SK-N-SH (cell line): ENCODE data around the gene NAALADL2. TPM values are rescaled to one million over a fixed set of nuclear protein-coding genes. Genes with fewer than 3 reads are reported as not detected.
"Not testable (repeated sequence)": the region's sequence is repeated elsewhere in the genome, so short reads cannot be mapped to it uniquely, and the experiment has no call there.

Source experiments
- CTCF ChIA-PET: fragments of 300-600, 350-600 bp; formaldehyde crosslinking; extraction: SDS; loops from one replicate; lab custom pipeline; 2021; lab: Yijun Ruan, JAX
- POLR2A ChIA-PET: fragments of 350-600 bp; sonication (Branson Sonifier 250); formaldehyde crosslinking; extraction: SDS; loops from one replicate; lab custom pipeline; 2020; ENCODE audit warnings: antibody characterized with exemption, inconsistent platforms; lab: Yijun Ruan, JAX
- DNase-seq: peaks from one replicate; pipeline ENCODE4 v3.0.0; 2012
- H2AFZ ChIP-seq: fragments of 200-600 bp; sonication (generic); 2 replicates; pipeline ENCODE4 v1.8.1; 2016; ENCODE audit warnings: antibody characterized with exemption, mild to moderate bottlenecking, low read depth
- H3F3A ChIP-seq: fragments of 200-600 bp; sonication (generic); replicated peaks from 2 replicates; pipeline ENCODE3; 2016; ENCODE audit warnings: antibody characterized with exemption, mild to moderate bottlenecking; ENCODE audit not compliant: insufficient read depth
- H3K27ac ChIP-seq, 2 experiments: fragments of 200-500 bp in 1 of 2; fragments of 200-600 bp in 1 of 2; sonication (Bioruptor generic) in 1 of 2; sonication (generic), shearing (Covaris generic) in 1 of 2; 2 replicates each; pipeline versions ENCODE4 v1.5.1 to v1.6.1; 2014 to 2016; ENCODE audit warnings: low read depth in 2 of 2, inconsistent platforms in 1 of 2, low read length in 1 of 2, mild to moderate bottlenecking in 1 of 2, mixed read lengths in 1 of 2
- H3K27me3 ChIP-seq: fragments of 200-600 bp; sonication (generic), shearing (Covaris generic); 2 replicates; pipeline ENCODE4 v1.6.1; 2016; ENCODE audit warnings: mixed run types; ENCODE audit not compliant: insufficient read depth
- H3K36me3 ChIP-seq, 2 experiments: fragments of 200-500 bp in 1 of 2; fragments of 200-600 bp in 1 of 2; sonication (Bioruptor generic) in 1 of 2; sonication (generic) in 1 of 2; replicated peaks in 1 of 2; 2 replicates each; pipeline versions ENCODE3 to v1.5.1; 2014 to 2016; ENCODE audit warnings: low read length in 1 of 2, mild to moderate bottlenecking in 1 of 2; ENCODE audit not compliant: insufficient read depth in 2 of 2, control insufficient read depth in 1 of 2
- H3K4me1 ChIP-seq, 2 experiments: fragments of 200-500 bp in 1 of 2; fragments of 200-600 bp in 1 of 2; sonication (Bioruptor generic) in 1 of 2; sonication (generic), shearing (Covaris generic) in 1 of 2; 2 replicates each; pipeline versions ENCODE4 v1.5.1 to v1.6.1; 2014 to 2016; ENCODE audit warnings: low read depth in 1 of 2, low read length in 1 of 2, mixed run types in 1 of 2; ENCODE audit not compliant: insufficient read depth in 2 of 2, control insufficient read depth in 1 of 2
- H3K4me2 ChIP-seq: fragments of 200-600 bp; sonication (generic), shearing (Covaris generic); 2 replicates; pipeline ENCODE4 v1.6.1; 2017; ENCODE audit warnings: mixed run types
- H3K4me3 ChIP-seq, 2 experiments: fragments of 200-500 bp in 1 of 2; fragments of 200-600 bp in 1 of 2; sonication (Bioruptor generic) in 1 of 2; sonication (generic), shearing (Covaris generic) in 1 of 2; 2 replicates each; pipeline versions ENCODE4 v1.5.1 to v1.8.1; 2014 to 2016; ENCODE audit warnings: low read depth in 2 of 2, inconsistent platforms in 1 of 2, low read length in 1 of 2, mild to moderate bottlenecking in 1 of 2, mixed read lengths in 1 of 2, moderate library complexity in 1 of 2
- H3K79me2 ChIP-seq: fragments of 200-600 bp; sonication (generic); 2 replicates; pipeline ENCODE4 v1.8.1; 2017; ENCODE audit warnings: mild to moderate bottlenecking; ENCODE audit not compliant: insufficient read depth
- H3K9ac ChIP-seq: fragments of 200-600 bp; sonication (generic); 2 replicates; pipeline ENCODE4 v1.6.1; 2017; ENCODE audit warnings: mixed run types
- H3K9me2 ChIP-seq: fragments of 200-600 bp; sonication (generic); 2 replicates; pipeline ENCODE4 v1.6.1; 2017; ENCODE audit warnings: mixed run types
- H3K9me3 ChIP-seq: fragments of 200-600 bp; sonication (generic); 2 replicates; pipeline ENCODE4 v1.6.1; 2017; ENCODE audit warnings: mixed run types, mild to moderate bottlenecking, moderate library complexity
- H4K20me1 ChIP-seq: fragments of 200-600 bp; sonication (generic); 2 replicates; pipeline ENCODE4 v1.6.1; 2017; ENCODE audit warnings: mild to moderate bottlenecking, mixed run types; ENCODE audit not compliant: insufficient read depth
- CHD2 ChIP-seq: fragments of 150-350 bp; IDR thresholded peaks from 2 replicates; pipeline ENCODE4 v1.6.1; 2018; ENCODE audit warnings: low read length; ENCODE audit not compliant: partially characterized antibody
- EP300 ChIP-seq, 2 experiments: IDR thresholded peaks; 2 replicates each; pipeline versions ENCODE4 v1.4.0 to v1.6.1; 2012; ENCODE audit warnings: borderline replicate concordance in 1 of 2, low read depth in 1 of 2, low read length in 1 of 2
- FOXJ3 ChIP-seq: sonication (generic); formaldehyde crosslinking; IDR thresholded peaks from 2 replicates; pipeline ENCODE4 v1.5.1; 2020; ENCODE audit warnings: mild to moderate bottlenecking, missing genetic modification reagents
- GATA2 ChIP-seq: sonication (generic); formaldehyde crosslinking; IDR thresholded peaks from 2 replicates; pipeline ENCODE4 v1.5.0; 2020; ENCODE audit warnings: mild to moderate bottlenecking, missing genetic modification reagents
- RAD21 ChIP-seq: IDR thresholded peaks from 2 replicates; pipeline ENCODE4 v1.6.1; 2012; ENCODE audit warnings: mild to moderate bottlenecking, low read length
- RCOR1 ChIP-seq: fragments of 150-350 bp; IDR thresholded peaks from 2 replicates; pipeline ENCODE4 v1.6.1; 2017; ENCODE audit warnings: antibody characterized with exemption, low read length
- RFX5 ChIP-seq: IDR thresholded peaks from 2 replicates; pipeline ENCODE4 v1.6.1; 2012; ENCODE audit warnings: mild to moderate bottlenecking, improper control_type of control experiment, low read length
- SMC3 ChIP-seq: IDR thresholded peaks from 2 replicates; pipeline ENCODE4 v1.6.1; 2012; ENCODE audit warnings: low read depth, low read length, improper control_type of control experiment
- TAF1 ChIP-seq: IDR thresholded peaks from 2 replicates; pipeline ENCODE4 v1.6.1; 2012; ENCODE audit warnings: low read depth, mild to moderate bottlenecking, low read length, moderate library complexity, borderline replicate concordance
- TCF12 ChIP-seq: IDR thresholded peaks from 2 replicates; pipeline ENCODE4 v1.4.0; 2012
- WGBS: methylation state at CpG from one replicate; pipeline ENCODE4 v1.1.6; 2017; ENCODE audit warnings: low lambda C conversion rate; 5-methylcytosine and 5-hydroxymethylcytosine counted together
- polyA plus RNA-seq, 3 experiments: library from polyadenylated mRNA; depleted of rRNA; stranded (reverse); fragments of >200 nt; gene quantifications; 2 replicates each; pipeline ENCODE4 v1.2.3, GENCODE V29; 2012

Gene NAALADL2
- polyA plus RNA-seq, 1 of the 3 experiments (the other 2 are of a cell fraction), result 1.2 TPM

DNA sequence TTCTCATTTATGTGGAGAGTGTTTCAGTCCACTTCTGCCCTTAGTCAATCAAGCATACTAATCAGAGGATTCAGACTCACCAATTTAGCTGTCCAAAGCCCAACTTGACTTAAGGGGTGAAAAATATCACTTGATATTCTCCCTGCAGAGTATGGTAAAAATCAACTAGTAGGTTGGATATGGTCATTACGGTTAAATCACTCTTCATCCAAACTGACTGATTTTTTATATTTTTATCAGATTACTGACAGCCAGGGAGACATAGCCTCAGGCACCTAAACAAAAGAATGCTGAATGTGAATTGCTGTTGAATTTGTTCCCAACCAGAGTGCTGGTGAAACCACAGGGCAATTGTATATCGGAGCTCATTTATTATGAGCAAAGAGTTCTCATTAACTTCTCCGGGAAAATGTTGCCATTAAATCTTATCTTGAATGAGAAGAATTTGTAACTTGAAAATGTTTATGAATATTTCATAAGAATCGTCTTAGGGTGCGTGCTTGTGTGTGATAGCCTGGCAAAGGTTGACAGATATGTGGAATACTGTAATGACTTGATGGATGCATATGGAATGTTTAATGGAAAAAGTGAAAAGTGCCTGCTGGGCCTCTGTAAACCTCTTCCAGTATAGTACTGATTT lies 411.2 kb downstream of the NAALADL2 start:
- H3K9me3 ChIP-seq, result no peaks in the 10 kb centered on the region; the same call in 1 of the 2 replicates
- no peaks in the 10 kb centered on the region for H3K27me3 ChIP-seq
- no peaks in the 10 kb centered on the region for H3K36me3 ChIP-seq
- H3F3A ChIP-seq, result peaks cover 19% of the 10 kb centered on the region
- whole genome bisulfite sequencing, result 43% methylated on average over 5 of the region's 5 CpGs
- H2AFZ ChIP-seq, result no peak overlapping the region
- peak overlapping the region in 1 of 2 experiments; percentile 76; a peak in 2 of 4 replicates for H3K27ac ChIP-seq
- H3K4me2 ChIP-seq, result no peak overlapping the region
- no peak overlapping the region for H3K4me3 ChIP-seq
- POLR2A ChIA-PET, result interaction anchor here (1.2 kb wide), 1 partner anchor 31 kb away, joined by 4 read pairs; no protein-coding TSS in a partner anchor
- TF ChIP-seq FOXJ3 (CRISPR knock-in tag) (no peak), GATA2 (CRISPR knock-in tag) (peak; percentile 65; the same call in 1 of the 2 replicates), EP300 (IDR thresholded peaks at IDR 0.05; ENCODE audit: borderline replicate concordance in 1 of 2, low read depth in 1 of 2, low read length in 1 of 2) (0 out of 4 replicates have a peak, but pooled peaks of 1 of the 2 experiments have one; percentile 25), CHD2 (peak; percentile 11), RCOR1 (peak; percentile 7; the same call in 1 of the 2 replicates), RAD21 (no peak), TCF12 (peak; percentile 17; the same call in 1 of the 2 replicates)
- TF ChIP-seq, all 33 proteins: peak for 5
- no peaks in the 10 kb centered on the region for H4K20me1 ChIP-seq
- H3K9ac ChIP-seq, result no peak overlapping the region
- H3K79me2 ChIP-seq, result no peaks in the 10 kb centered on the region
- DNase-seq, result peak; percentile 34
- CTCF ChIA-PET, result interaction anchor here (1.2 kb wide), 1 partner anchor 12 kb away, joined by 5 read pairs; no protein-coding TSS in a partner anchor
- H3K4me1 ChIP-seq, result peaks cover 5 to 12% of the 10 kb centered on the region in 2 experiments; a peak in 3 of 4 replicates
- H3K9me2 ChIP-seq, result no peaks in the 10 kb centered on the region

DNA sequence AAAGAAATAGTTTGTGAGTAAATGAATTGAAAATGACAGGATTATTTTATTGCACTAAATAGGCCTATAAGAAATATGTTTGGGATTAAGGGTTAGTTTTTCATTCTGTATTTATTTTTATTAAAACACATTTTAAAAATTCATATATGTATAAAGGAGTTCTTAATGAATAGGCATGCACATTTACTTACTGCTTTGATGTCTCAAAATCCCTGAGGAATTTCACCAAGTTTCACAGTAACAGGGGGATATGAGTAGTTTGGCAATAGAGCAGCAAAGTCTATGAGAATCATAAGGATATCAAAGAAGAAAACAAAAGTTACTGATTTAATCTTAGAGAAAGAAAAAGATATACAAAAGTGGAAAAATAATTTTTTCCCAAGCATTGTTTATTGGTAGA lies 411.7 kb downstream of the NAALADL2 start:
- Histone ChIP-seq H3K9me3 (no peaks in the 10 kb centered on the region; the same call in 1 of the 2 replicates), H3K9ac (no peak overlapping the region), H2AFZ (no peak overlapping the region), H3K4me2 (no peak overlapping the region), H3K27ac (peak overlapping the region in 1 of 2 experiments; percentile 76; a peak in 2 of 4 replicates), H3K4me3 (no peak overlapping the region), H3K4me1 (peaks cover 5 to 12% of the 10 kb centered on the region in 2 experiments; a peak in 3 of 4 replicates), H3K27me3 (no peaks in the 10 kb centered on the region), H3K79me2 (no peaks in the 10 kb centered on the region), H3F3A (peaks cover 19% of the 10 kb centered on the region), H3K36me3 (no peaks in the 10 kb centered on the region), H3K9me2 (no peaks in the 10 kb centered on the region), H4K20me1 (no peaks in the 10 kb centered on the region)
- ChIA-PET POLR2A (interaction anchor here (1.2 kb wide), 1 partner anchor 30 kb away, joined by 4 read pairs; no protein-coding TSS in a partner anchor), CTCF (no interaction called here)
- no peak for DNase-seq
- no peak for TF ChIP-seq TAF1
- no peak for TF ChIP-seq CHD2
- TF ChIP-seq RFX5, result no peak
- no peak for TF ChIP-seq SMC3

DNA sequence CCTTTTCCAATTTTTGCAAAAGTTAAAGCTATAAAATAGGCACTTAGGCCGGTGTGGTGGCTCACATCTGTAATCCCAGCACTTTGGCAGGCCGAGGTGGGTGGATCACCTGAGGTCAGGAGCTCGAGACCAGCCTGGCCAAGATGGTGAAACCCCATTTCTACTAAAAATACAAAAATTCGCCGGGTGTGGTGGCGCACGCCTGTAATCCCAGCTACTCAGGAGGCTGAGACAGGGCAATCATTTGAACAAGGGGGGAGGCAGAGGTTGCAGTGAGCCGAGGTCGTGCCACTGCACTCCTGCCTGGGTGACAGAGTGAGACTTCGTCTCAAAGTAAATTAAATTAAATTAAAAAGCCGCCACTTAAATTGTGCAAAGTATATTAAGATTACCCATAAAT lies 412.3 kb downstream of the NAALADL2 start:
- H3K27ac ChIP-seq, H3K4me3 ChIP-seq, H3K9ac ChIP-seq, H2AFZ ChIP-seq, H3K36me3 ChIP-seq, H3K9me2 ChIP-seq, H3K4me1 ChIP-seq, H3K9me3 ChIP-seq, H4K20me1 ChIP-seq, H3K27me3 ChIP-seq, POLR2A ChIA-PET, CTCF ChIA-PET, H3K4me2 ChIP-seq, DNase-seq, H3K79me2 ChIP-seq: not testable (repeated sequence)
- peaks cover 17% of the 10 kb centered on the region for H3F3A ChIP-seq
- WGBS, result 93% methylated on average over 11 of the region's 11 CpGs
